Measurements from ENCODE around the gene GGCT. TPM values are rescaled to one million over a fixed set of nuclear protein-coding genes. Genes with fewer than 3 reads are reported as not detected.

Gene GGCT
- total and polyA plus RNA-seq, 3 donors from 2014 or later: 14.7 to 21.8 (median 17.8) TPM

DNA sequence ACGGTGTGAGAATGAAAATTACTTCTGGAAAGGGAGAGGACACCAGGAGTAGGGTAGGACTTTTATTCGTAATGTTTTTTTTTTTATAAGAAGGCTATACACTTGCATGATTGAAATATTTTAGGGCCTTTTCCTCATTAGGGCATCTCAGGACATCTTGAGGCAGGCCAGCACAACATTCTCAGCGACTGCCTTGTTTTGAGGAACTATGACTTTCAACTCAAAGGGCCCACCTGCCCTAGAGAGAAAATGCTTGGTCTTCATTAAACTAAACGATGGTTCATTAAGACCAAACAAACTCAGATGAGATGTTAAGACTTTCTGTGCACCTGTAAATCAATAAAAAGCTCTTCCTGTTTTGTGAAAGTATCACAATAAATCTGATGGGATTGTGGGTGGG lies 37.4 kb downstream of the GGCT start:
- Histone ChIP-seq H3K9me3 (no peaks in the 10 kb centered on the region), H3K27ac (no peak overlapping the region), H3K27me3 (no peaks in the 10 kb centered on the region), H3K4me1 (peaks cover 54% of the 10 kb centered on the region), H3K4me3 (no peak overlapping the region), H3K36me3 (ENCODE audit: low read depth, missing control alignments) (no peaks in the 10 kb centered on the region)
- 85 to 91% methylated on average over 4 of the region's 4 CpGs for WGBS, 2 donors
- DNase-seq: no peak
- intact Hi-C loops (cut with DNase I; ENCODE audit: low total_unique reads): no loop called here
- TF ChIP-seq, protein P1, sequence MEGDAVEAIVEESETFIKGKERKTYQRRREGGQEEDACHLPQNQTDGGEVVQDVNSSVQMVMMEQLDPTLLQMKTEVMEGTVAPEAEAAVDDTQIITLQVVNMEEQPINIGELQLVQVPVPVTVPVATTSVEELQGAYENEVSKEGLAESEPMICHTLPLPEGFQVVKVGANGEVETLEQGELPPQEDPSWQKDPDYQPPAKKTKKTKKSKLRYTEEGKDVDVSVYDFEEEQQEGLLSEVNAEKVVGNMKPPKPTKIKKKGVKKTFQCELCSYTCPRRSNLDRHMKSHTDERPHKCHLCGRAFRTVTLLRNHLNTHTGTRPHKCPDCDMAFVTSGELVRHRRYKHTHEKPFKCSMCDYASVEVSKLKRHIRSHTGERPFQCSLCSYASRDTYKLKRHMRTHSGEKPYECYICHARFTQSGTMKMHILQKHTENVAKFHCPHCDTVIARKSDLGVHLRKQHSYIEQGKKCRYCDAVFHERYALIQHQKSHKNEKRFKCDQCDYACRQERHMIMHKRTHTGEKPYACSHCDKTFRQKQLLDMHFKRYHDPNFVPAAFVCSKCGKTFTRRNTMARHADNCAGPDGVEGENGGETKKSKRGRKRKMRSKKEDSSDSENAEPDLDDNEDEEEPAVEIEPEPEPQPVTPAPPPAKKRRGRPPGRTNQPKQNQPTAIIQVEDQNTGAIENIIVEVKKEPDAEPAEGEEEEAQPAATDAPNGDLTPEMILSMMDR (IDR thresholded peaks at IDR 0.05): no peak
- TF ChIP-seq POLR2A (IDR thresholded peaks at IDR 0.05): no peak

DNA sequence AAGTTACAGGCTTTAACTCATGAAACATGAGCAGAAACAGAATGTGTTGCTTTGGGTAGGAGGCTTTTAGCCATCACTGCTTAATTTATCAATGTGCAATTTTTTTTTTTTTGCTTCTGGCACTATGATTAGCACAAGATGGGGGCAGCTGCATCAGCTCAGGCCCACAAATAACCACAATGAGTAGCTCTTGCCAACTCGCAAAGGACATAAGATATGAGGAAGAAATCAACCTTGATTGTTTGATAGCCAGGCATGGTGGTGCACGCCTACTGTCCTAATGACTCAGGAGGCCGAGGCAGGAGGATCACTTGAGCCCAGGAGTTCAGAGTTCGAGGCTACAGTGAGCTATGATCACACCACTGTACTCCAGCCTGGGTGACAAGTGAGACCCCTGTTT lies 38.4 kb downstream of the GGCT start:
- DNase-seq: no peak
- intact Hi-C loops (cut with DNase I; ENCODE audit: low total_unique reads): no loop called here
- 66 to 73% methylated on average over 4 of the region's 4 CpGs for WGBS, 2 donors
- Histone ChIP-seq H3K36me3 (ENCODE audit: low read depth, missing control alignments) (no peaks in the 10 kb centered on the region), H3K4me3 (no peak overlapping the region), H3K9me3 (no peaks in the 10 kb centered on the region), H3K27me3 (no peaks in the 10 kb centered on the region), H3K27ac (peak overlapping the region; percentile 14 to 68), H3K4me1 (peaks cover 46% of the 10 kb centered on the region)
- TF ChIP-seq, protein P1 (IDR thresholded peaks at IDR 0.05): no peak
- no peak for TF ChIP-seq POLR2A (IDR thresholded peaks at IDR 0.05)

DNA sequence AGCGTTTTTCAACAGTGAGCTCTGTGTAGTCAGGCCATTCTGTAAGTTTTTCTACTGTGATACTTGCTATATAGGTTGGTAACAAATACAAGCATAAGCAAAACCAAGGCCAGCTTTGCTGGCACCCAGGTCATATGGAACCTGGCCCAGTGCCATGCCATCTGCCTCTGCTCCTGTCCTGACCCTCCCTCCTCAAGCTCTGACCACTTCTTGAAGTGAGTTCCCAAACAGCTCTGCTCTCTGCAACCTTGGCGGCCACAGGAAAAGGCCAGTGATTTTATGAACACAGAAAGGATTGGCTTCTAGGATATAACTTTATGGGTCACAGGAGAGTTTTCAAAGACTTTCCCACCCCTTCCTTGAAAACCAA lies 38.8 kb downstream of the GGCT start:
- DNase-seq: no peak
- Histone ChIP-seq H3K9me3 (no peaks in the 10 kb centered on the region), H3K27me3 (no peaks in the 10 kb centered on the region), H3K36me3 (ENCODE audit: low read depth, missing control alignments) (no peaks in the 10 kb centered on the region), H3K27ac (peak overlapping the region; percentile 14 to 68), H3K4me1 (peaks cover 42% of the 10 kb centered on the region), H3K4me3 (no peak overlapping the region)
- intact Hi-C loops (cut with DNase I; ENCODE audit: low total_unique reads): no loop called here
- TF ChIP-seq POLR2A (IDR thresholded peaks at IDR 0.05): no peak
- TF ChIP-seq, protein P1 (IDR thresholded peaks at IDR 0.05): no peak
- 60 to 61% methylated on average over 2 of the region's 2 CpGs for WGBS, 2 donors

DNA sequence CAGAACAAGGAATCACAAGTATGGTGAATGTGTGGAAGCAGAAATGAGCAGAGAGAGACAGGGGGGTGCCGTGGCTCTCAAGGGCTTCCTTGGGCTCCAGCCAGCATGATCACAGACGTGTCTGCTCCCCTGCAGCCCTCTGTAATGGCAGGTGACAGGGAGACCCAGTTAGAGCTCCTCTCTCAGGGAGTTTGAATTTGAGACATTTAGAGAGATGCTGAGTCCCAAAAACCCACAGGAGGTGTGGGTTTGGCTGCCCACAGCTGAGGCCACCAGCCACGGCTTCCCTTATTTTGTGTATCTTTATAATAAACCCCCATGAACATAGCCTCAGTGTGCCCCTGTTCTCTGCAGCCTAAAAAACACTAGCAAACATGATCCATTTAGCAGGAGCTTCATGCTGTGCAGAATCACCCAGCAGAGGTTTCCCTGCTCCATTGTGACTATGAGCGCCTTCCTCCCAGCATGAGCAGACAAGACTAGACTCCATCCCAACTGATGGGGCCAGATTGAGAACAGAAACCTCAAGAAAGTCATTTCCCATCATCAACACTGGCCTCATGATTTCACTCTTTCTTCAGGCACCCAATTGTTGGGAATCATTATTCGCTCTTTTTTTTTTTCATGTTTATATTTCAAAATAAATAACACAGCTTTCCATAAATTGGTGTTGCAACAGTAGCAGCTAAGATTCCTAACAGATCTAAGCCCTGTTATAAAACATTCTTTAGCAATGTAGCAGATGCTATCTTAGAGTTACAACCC lies 39.4 kb downstream of the GGCT start:
- WGBS, 2 donors: 76 to 82% methylated on average over 5 of the region's 5 CpGs
- TF ChIP-seq, protein P1 (IDR thresholded peaks at IDR 0.05): no peak
- TF ChIP-seq POLR2A (IDR thresholded peaks at IDR 0.05): no peak
- Histone ChIP-seq H3K4me1 (peaks cover 36% of the 10 kb centered on the region), H3K27me3 (no peaks in the 10 kb centered on the region), H3K27ac (peak overlapping the region in 1 of 2 donors; percentile 68), H3K9me3 (no peaks in the 10 kb centered on the region), H3K4me3 (no peak overlapping the region), H3K36me3 (ENCODE audit: low read depth, missing control alignments) (no peaks in the 10 kb centered on the region)
- intact Hi-C loops (cut with DNase I; ENCODE audit: low total_unique reads): no loop called here
- DNase-seq: no peak

DNA sequence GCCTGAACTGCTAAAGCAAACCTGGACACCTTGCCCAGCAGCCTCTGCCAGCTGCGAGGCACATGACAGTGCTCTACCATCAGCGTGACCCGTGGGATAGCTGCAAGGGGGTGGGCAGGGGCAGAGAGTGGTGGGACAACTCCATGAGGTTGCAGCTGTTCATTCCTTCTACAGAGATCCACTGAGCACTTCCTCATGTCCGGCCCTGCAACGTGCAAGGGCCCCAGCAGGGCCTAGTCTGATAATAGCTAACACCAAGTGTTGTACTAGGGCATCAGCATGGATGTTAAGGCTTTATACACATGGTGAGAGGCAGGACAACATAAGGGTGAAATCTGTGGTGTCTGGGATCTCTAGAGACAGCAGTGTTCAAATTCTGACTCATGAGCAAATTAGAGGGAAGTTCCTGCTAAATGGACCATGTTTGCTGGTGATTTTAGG lies 40.4 kb downstream of the GGCT start:
- H3K27ac ChIP-seq: peak overlapping the region in 1 of 2 donors; percentile 8
- TF ChIP-seq, protein P1 (IDR thresholded peaks at IDR 0.05): no peak
- no peak for TF ChIP-seq POLR2A (IDR thresholded peaks at IDR 0.05)
- 49 to 75% methylated on average over 4 to 5 of the region's 5 CpGs for WGBS, 2 donors
- no peaks in the 10 kb centered on the region for H3K9me3 ChIP-seq
- peaks cover 26% of the 10 kb centered on the region for H3K4me1 ChIP-seq
- no peaks in the 10 kb centered on the region for H3K27me3 ChIP-seq
- H3K36me3 ChIP-seq (ENCODE audit: low read depth, missing control alignments): no peaks in the 10 kb centered on the region
- intact Hi-C loops (cut with DNase I; ENCODE audit: low total_unique reads): no loop called here
- no peak for DNase-seq
- no peak overlapping the region for H3K4me3 ChIP-seq

Data from testis (tissue), 3 donors.